ENCODE measurements around the gene INS.

INS gene

DNA sequence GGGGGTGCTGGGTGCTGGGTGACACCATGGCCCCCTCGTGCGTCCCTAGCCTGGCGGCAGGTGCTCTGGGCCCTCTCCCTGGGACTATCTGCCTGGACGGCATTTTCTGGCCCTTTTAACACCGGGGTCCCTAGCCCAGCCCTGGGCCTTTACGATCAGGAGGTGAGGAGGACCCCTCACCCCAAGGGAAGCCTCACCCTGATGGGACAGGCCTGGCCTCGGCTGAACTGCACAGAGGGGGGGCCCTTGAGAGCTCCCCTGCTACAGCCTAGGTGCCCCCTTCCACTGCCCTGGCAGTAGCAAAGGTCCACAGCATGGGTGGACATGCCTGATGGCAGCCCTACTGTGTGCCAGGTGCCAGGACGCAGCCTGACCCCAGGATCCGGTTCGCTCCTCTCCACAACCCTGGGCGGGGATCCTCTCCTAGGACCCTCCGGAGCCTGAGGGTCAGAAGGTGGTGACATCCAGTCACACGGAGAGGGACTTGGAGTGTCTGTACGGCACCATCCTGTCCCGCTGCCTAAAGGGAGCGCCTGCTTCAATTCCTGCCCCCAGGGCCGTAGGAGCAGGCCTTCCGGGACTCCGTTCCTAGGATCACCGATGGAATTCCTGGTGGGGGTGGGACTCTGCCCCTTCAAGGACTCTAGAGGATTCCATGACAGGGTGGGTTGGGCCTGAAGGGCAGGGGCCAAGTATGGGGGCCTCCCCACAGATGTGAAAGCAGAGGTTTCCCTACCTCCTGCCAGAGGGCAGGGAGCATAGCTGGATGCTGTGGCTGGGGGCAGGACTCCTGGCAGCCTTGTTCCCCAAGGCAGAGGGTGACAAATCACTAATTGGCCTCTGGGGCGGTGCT is 43.6 kb upstream of the INS start:
- no peaks in the 10 kb centered on the region for H3K27me3 ChIP-seq (ENCODE audit: control insufficient read depth, insufficient read depth, low read length)
- no peak overlapping the region for H3K27ac ChIP-seq (ENCODE audit: low read depth, low read length)
- H3K9me3 ChIP-seq (ENCODE audit: control insufficient read depth, insufficient read depth, low read length): no peaks in the 10 kb centered on the region
- no peaks in the 10 kb centered on the region for H3K4me1 ChIP-seq (ENCODE audit: control insufficient read depth, insufficient read depth, low read length)
- H3K36me3 ChIP-seq (ENCODE audit: control insufficient read depth, insufficient read depth, low read length): no peaks in the 10 kb centered on the region
- H3K9ac ChIP-seq (ENCODE audit: low read depth, low read length): no peak overlapping the region
- no peak overlapping the region for H3K4me3 ChIP-seq (ENCODE audit: low read depth, low read length)

DNA sequence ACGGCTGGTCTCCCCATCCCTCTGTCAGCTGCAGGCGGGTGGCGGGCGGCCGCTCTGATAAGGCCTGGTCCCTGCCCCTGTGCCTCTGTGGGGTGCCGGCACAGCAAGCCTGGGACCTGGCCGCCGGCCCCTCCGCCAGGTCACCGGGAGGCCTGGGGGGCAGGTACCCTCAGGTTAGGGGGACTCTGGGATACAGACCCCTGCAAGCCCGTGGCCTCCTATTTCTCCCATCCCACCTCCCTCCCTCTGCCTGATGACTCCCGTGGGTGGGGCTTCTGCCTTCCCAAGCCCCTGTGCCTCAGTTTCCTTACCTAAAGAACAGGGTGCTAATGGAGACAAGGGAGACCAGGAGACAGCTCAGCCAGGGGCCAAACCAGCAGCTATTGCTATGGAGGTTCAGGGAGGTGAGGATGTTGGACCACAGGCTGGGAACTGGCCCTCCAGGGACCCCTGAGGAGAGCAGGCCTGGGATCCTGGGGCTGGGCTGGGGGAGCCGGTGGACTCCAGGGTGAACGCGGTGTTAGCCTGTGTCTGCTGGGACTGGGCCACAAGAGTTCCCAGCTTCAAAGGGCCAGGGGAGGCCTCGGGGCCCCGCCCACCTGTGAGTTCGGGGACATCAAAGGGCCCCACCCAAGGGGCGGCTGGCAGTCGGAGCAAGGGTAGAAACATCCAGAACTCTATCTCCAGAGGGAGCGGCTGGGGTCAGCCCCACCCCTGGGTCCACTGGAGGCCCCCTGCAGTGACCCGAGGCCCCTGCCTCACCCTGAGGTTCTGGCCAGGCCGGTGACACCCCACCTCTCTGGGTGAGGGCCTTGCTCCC is 42.6 kb upstream of the INS start:
- H3K9ac ChIP-seq (ENCODE audit: low read depth, low read length): no peak overlapping the region

DNA sequence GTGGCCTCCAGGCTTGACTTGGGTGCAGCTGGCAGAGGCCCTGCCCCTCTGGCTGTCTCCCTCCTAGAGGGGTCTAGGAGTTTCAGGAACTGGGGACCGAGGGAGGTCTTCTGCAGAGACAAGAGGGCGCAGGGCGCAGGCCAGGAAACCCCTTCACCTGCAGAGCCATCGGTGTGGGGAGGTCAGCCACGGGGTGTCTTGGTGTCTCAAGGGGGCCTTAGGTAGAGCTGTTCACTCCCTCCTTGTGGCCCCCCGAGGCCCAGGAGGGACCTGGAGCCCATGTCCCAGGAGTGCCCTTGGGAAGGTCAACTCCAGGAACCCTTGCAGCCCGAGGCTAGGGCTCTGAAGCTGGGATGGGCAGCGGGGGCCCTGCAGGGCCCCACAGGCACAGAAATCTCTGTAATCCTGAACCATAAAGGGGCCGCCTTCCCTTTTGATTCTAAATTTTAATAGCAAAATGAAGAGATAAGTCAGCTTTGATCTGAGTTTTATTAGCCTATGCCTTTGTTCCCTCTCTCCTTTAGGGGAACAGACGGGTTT is 42.0 kb upstream of the INS start:
- Histone ChIP-seq H3K27me3 (ENCODE audit: control insufficient read depth, insufficient read depth, low read length) (no peaks in the 10 kb centered on the region), H3K9me3 (ENCODE audit: control insufficient read depth, insufficient read depth, low read length) (no peaks in the 10 kb centered on the region), H3K36me3 (ENCODE audit: control insufficient read depth, insufficient read depth, low read length) (no peaks in the 10 kb centered on the region), H3K4me3 (ENCODE audit: low read depth, low read length) (no peak overlapping the region), H3K9ac (ENCODE audit: low read depth, low read length) (no peak overlapping the region), H3K27ac (ENCODE audit: low read depth, low read length) (no peak overlapping the region), H3K4me1 (ENCODE audit: control insufficient read depth, insufficient read depth, low read length) (no peaks in the 10 kb centered on the region)

More for the DNA sequence above, 42.6 kb upstream of the INS start:
- no peak overlapping the region for H3K27ac ChIP-seq (ENCODE audit: low read depth, low read length)
- no peaks in the 10 kb centered on the region for H3K27me3 ChIP-seq (ENCODE audit: control insufficient read depth, insufficient read depth, low read length)
- no peaks in the 10 kb centered on the region for H3K36me3 ChIP-seq (ENCODE audit: control insufficient read depth, insufficient read depth, low read length)
- no peaks in the 10 kb centered on the region for H3K9me3 ChIP-seq (ENCODE audit: control insufficient read depth, insufficient read depth, low read length)
- H3K4me3 ChIP-seq (ENCODE audit: low read depth, low read length): no peak overlapping the region
- no peaks in the 10 kb centered on the region for H3K4me1 ChIP-seq (ENCODE audit: control insufficient read depth, insufficient read depth, low read length)

GRCh38 chr11:2202071-2202899 is 41.3 kb upstream of the INS start:
- Histone ChIP-seq H3K36me3 (ENCODE audit: control insufficient read depth, insufficient read depth, low read length) (no peaks in the 10 kb centered on the region), H3K9me3 (ENCODE audit: control insufficient read depth, insufficient read depth, low read length) (no peaks in the 10 kb centered on the region), H3K4me3 (ENCODE audit: low read depth, low read length) (no peak overlapping the region), H3K4me1 (ENCODE audit: control insufficient read depth, insufficient read depth, low read length) (no peaks in the 10 kb centered on the region), H3K27me3 (ENCODE audit: control insufficient read depth, insufficient read depth, low read length) (no peaks in the 10 kb centered on the region), H3K27ac (ENCODE audit: low read depth, low read length) (no peak overlapping the region), H3K9ac (ENCODE audit: low read depth, low read length) (no peak overlapping the region)

GRCh38 chr11:2201542-2201941 is 40.5 kb upstream of the INS start:
- Histone ChIP-seq H3K9me3 (ENCODE audit: control insufficient read depth, insufficient read depth, low read length) (no peaks in the 10 kb centered on the region), H3K4me3 (ENCODE audit: low read depth, low read length) (no peak overlapping the region), H3K9ac (ENCODE audit: low read depth, low read length) (no peak overlapping the region), H3K27me3 (ENCODE audit: control insufficient read depth, insufficient read depth, low read length) (peaks cover 6% of the 10 kb centered on the region; the same call in 1 of the 2 replicates), H3K4me1 (ENCODE audit: control insufficient read depth, insufficient read depth, low read length) (no peaks in the 10 kb centered on the region), H3K27ac (ENCODE audit: low read depth, low read length) (no peak overlapping the region), H3K36me3 (ENCODE audit: control insufficient read depth, insufficient read depth, low read length) (no peaks in the 10 kb centered on the region)

- Histone ChIP-seq H3K4me3 (ENCODE audit: low read depth, low read length) (no peak overlapping the region), H3K4me1 (ENCODE audit: control insufficient read depth, insufficient read depth, low read length) (no peaks in the 10 kb centered on the region), H3K36me3 (ENCODE audit: control insufficient read depth, insufficient read depth, low read length) (no peaks in the 10 kb centered on the region), H3K27ac (ENCODE audit: low read depth, low read length) (no peak overlapping the region), H3K9ac (ENCODE audit: low read depth, low read length) (no peak overlapping the region), H3K27me3 (ENCODE audit: control insufficient read depth, insufficient read depth, low read length) (peaks cover 11% of the 10 kb centered on the region), H3K9me3 (ENCODE audit: control insufficient read depth, insufficient read depth, low read length) (no peaks in the 10 kb centered on the region)
Observed at GRCh38 chr11:2200957-2201519, 40.0 kb upstream of the INS start.

- no peaks in the 10 kb centered on the region for H3K36me3 ChIP-seq (ENCODE audit: control insufficient read depth, insufficient read depth, low read length)
- H3K4me1 ChIP-seq (ENCODE audit: control insufficient read depth, insufficient read depth, low read length): no peaks in the 10 kb centered on the region
- H3K9ac ChIP-seq (ENCODE audit: low read depth, low read length): no peak overlapping the region
- H3K4me3 ChIP-seq (ENCODE audit: low read depth, low read length): no peak overlapping the region
- H3K9me3 ChIP-seq (ENCODE audit: control insufficient read depth, insufficient read depth, low read length): no peaks in the 10 kb centered on the region
- peaks cover 13% of the 10 kb centered on the region for H3K27me3 ChIP-seq (ENCODE audit: control insufficient read depth, insufficient read depth, low read length)
- no peak overlapping the region for H3K27ac ChIP-seq (ENCODE audit: low read depth, low read length)
Observed at GRCh38 chr11:2200536-2200935, 39.5 kb upstream of the INS start.

DNA sequence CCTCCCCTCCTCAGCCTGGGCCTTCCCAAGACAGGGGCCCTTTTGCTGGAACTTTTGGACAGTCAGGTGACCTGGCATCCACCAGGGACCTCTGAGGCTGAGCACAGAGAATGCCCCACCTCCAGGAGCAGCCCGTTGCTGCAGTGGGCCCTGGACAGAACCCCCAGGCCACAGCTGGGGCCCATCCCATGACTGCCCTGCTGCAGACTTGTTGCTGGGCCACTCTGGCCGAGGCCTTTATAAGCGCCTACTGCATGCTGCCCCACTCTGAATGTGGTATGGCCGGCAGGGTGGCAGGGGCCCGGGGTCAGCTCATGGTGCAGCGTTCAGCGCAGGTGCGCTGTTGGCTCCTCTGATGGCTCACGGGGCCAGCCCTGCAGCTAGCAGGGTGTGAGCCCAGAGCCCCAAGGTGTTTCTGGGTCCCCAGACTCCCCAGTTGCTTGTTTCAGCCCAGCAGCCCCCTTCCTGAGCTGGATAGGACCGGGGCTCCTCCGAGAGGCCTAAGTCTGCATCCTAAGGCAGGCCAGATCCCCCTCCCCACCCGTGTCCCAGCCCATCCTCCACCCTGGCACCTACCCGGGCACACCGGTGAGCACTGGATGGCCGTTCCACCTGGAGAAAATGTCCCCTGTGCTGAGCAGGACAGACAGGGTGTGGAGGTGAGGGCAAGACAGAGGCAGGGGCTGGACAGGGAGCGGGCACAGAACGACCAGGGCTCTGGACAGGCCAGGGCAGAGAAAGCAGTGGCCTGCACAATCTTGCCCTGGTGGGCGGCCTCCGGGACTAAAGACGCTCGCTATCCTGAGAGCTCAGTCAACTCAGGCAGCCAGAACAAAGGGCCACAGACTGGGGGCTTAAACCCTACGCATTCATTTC is 38.7 kb upstream of the INS start:
- Histone ChIP-seq H3K27me3 (ENCODE audit: control insufficient read depth, insufficient read depth, low read length) (peaks cover 13% of the 10 kb centered on the region), H3K9me3 (ENCODE audit: control insufficient read depth, insufficient read depth, low read length) (no peaks in the 10 kb centered on the region), H3K4me3 (ENCODE audit: low read depth, low read length) (no peak overlapping the region), H3K27ac (ENCODE audit: low read depth, low read length) (no peak overlapping the region), H3K9ac (ENCODE audit: low read depth, low read length) (no peak overlapping the region), H3K36me3 (ENCODE audit: control insufficient read depth, insufficient read depth, low read length) (no peaks in the 10 kb centered on the region), H3K4me1 (ENCODE audit: control insufficient read depth, insufficient read depth, low read length) (no peaks in the 10 kb centered on the region)

DNA sequence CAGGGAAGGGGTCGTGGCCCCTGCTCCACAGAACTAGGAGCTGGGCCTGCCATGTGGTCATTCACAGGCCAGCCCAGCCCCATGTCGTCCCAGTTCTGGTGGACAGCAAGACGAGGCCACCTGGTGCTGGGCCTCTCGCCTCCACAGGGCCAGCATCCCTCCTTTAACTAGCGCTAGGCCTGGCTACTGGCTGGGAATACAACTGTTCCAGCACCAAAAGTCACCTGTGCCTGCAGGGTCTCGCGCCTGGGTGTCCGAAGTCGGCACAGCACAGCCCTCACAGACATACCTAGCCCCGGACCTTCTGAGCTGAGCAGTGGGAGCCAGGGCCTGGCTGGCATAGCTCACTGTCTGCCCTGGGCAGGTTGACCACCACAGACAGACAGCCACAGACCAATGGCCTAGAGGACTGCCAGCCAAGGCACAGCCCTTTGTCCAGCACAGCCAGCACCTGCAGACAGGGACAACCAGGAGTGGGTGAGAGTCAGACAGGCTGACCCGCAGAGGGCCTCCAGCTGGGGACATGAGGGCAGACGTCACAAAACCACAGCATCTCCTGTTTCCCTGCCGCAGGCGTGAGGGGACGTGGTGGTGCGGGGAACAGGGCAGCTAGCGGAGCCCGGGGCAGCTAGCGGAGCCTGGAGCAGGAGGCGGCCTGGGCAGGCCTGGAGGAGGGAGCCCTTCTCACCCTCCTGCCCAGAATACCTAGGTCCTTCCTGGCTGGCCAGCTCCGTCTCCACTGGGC is 37.8 kb upstream of the INS start:
- H3K27ac ChIP-seq (ENCODE audit: low read depth, low read length): no peak overlapping the region
- no peaks in the 10 kb centered on the region for H3K9me3 ChIP-seq (ENCODE audit: control insufficient read depth, insufficient read depth, low read length)
- H3K4me3 ChIP-seq (ENCODE audit: low read depth, low read length): no peak overlapping the region
- no peaks in the 10 kb centered on the region for H3K4me1 ChIP-seq (ENCODE audit: control insufficient read depth, insufficient read depth, low read length)
- no peaks in the 10 kb centered on the region for H3K36me3 ChIP-seq (ENCODE audit: control insufficient read depth, insufficient read depth, low read length)
- no peak overlapping the region for H3K9ac ChIP-seq (ENCODE audit: low read depth, low read length)
- H3K27me3 ChIP-seq (ENCODE audit: control insufficient read depth, insufficient read depth, low read length): peaks cover 13% of the 10 kb centered on the region
